ENCODE results near the gene TLCD1. TPM values are rescaled to one million over a fixed set of nuclear protein-coding genes. Genes with fewer than 3 reads are reported as not detected.

TLCD1 gene
- total RNA-seq, 1 experiment from 2014 or later = 50.7 TPM

DNA sequence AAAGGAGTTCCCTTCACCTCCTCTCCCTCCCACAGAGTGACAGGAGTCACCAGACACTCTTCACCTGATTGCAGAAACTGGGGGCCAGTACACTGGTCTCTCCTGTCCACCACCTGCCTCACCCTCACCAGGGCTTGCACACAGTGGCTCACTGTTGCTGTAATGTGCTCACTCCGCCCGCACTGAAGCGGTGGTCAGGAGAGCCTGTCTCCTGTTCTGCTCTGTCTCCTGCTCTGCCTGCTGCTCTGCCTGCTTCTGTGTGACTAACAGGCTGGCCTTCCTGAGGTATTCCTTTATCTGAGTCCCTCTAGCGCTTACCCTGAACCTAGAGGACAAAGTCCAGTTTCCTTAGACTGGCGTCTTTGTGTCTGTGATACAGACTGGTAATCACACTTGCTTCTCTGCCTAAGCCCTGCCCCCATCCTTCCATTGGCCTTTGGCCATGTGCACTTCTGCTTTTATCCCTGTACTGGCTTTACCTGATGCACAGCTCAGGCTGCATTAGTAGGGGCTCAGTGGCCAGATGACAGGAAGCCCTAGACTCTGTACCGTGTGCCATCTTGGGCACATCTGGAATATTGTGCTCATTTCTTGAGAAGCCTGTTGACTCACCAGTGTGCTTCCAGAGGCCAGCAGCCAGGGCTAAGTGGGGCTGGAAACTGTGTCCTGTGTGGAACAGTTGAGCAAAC is 27.6 kb downstream of the TLCD1 start:
- H2BK5ac ChIP-seq (ENCODE audit: insufficient read length, low read length) = no peak overlapping the region
- no CpG with 5 or more reads among the region's 6 CpGs for WGBS (ENCODE audit: extremely low coverage, insufficient read length, low lambda C conversion rate)
- H4K8ac ChIP-seq (replicated peaks; ENCODE audit: insufficient read length, low read depth, low read length) = no peak overlapping the region

More for the DNA sequence above, 27.6 kb downstream of the TLCD1 start:
- Histone ChIP-seq H2AK5ac (ENCODE audit: insufficient read length, low read length) (no peak overlapping the region), H2AFZ (ENCODE audit: low read length) (no peak overlapping the region), H2BK12ac (ENCODE audit: insufficient read length, low read depth, low read length) (no peak overlapping the region), H3K9ac (ENCODE audit: extremely low read depth, insufficient read length, low read length) (no peak overlapping the region), H3K4ac (ENCODE audit: low read depth, low read length) (no peak overlapping the region), H3K4me1 (ENCODE audit: insufficient read depth, low read length) (no peaks in the 10 kb centered on the region), H3K9me3 (ENCODE audit: control insufficient read depth, low read depth, low read length) (no peaks in the 10 kb centered on the region), H3K79me1 (ENCODE audit: insufficient read depth, low read depth, low read length, poor library complexity, severe bottlenecking) (no peaks in the 10 kb centered on the region), H3K4me2 (ENCODE audit: insufficient read depth, insufficient read length, low read length) (no peak overlapping the region), H4K20me1 (ENCODE audit: control insufficient read depth, insufficient read depth, insufficient read length) (no peaks in the 10 kb centered on the region), H3K79me2 (ENCODE audit: insufficient read depth, low read length) (no peaks in the 10 kb centered on the region), H3K56ac (ENCODE audit: insufficient read length, low read depth, low read length) (no peak overlapping the region), H3K14ac (ENCODE audit: insufficient read depth, low read length) (no peak overlapping the region), H3K23ac (ENCODE audit: insufficient read length, low read depth, low read length) (no peak overlapping the region), H2BK20ac (ENCODE audit: low read depth, low read length, poor library complexity, severe bottlenecking) (no peak overlapping the region), H4K91ac (ENCODE audit: insufficient read length, low read depth, low read length) (no peak overlapping the region), H3K27ac (ENCODE audit: insufficient read length, low read depth, low read length) (no peak overlapping the region), H4K5ac (ENCODE audit: insufficient read length, low read depth, low read length) (no peak overlapping the region), H2BK15ac (ENCODE audit: low read depth, low read length) (no peak overlapping the region), H2BK120ac (ENCODE audit: low read depth, low read length, poor library complexity, severe bottlenecking) (no peak overlapping the region), H3T11ph (ENCODE audit: low read length) (no peak overlapping the region), H3K18ac (ENCODE audit: insufficient read length, low read depth, low read length) (no peak overlapping the region), H3K27me3 (ENCODE audit: insufficient read depth, low read length) (no peaks in the 10 kb centered on the region), H3K23me2 (ENCODE audit: insufficient read length, low read depth, low read length, poor library complexity, severe bottlenecking) (no peaks in the 10 kb centered on the region)
- Mint-ChIP-seq H3K4me3 (no peak overlapping the region), H3K27me3 (ENCODE audit: low read depth) (no peaks in the 10 kb centered on the region), H3K36me3 (ENCODE audit: insufficient read depth in 1 of 3, low read depth in 3 of 3) (peaks cover 50 to 98% (median 95%) of the 10 kb centered on the region in 3 experiments; a peak in 6 of 7 replicates), H3K27ac (peak overlapping the region in 1 of 3 experiments; percentile 62; a peak in 1 of 7 replicates), H3K9me3 (no peaks in the 10 kb centered on the region), H3K4me1 (peaks cover 10% of the 10 kb centered on the region in 2 experiments)
- TF ChIP-seq, protein P1, sequence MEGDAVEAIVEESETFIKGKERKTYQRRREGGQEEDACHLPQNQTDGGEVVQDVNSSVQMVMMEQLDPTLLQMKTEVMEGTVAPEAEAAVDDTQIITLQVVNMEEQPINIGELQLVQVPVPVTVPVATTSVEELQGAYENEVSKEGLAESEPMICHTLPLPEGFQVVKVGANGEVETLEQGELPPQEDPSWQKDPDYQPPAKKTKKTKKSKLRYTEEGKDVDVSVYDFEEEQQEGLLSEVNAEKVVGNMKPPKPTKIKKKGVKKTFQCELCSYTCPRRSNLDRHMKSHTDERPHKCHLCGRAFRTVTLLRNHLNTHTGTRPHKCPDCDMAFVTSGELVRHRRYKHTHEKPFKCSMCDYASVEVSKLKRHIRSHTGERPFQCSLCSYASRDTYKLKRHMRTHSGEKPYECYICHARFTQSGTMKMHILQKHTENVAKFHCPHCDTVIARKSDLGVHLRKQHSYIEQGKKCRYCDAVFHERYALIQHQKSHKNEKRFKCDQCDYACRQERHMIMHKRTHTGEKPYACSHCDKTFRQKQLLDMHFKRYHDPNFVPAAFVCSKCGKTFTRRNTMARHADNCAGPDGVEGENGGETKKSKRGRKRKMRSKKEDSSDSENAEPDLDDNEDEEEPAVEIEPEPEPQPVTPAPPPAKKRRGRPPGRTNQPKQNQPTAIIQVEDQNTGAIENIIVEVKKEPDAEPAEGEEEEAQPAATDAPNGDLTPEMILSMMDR (conservative IDR thresholded peaks at IDR 0.05) = no peak
- no peak for DNase-seq

All from H9 (cell line).